HG03442 (cell line): ENCODE measurements around the gene CBFA2T3.
"Not testable (repeated sequence)": the region's sequence is repeated elsewhere in the genome, so short reads cannot be mapped to it uniquely, and the experiment has no call there.

ENCODE experiments used
- ATAC-seq: cut with Tn5 transposase; IDR thresholded peaks from one replicate; pipeline ENCODE4 v1.9.1; 2021; ENCODE audit warnings: mild to moderate bottlenecking, moderate library complexity; ENCODE audit not compliant: unreplicated experiment

CBFA2T3 gene

GRCh38 chr16:88925540-88925887 lies 51.5 kb downstream of the CBFA2T3 start:
- ATAC-seq, result no peak

GRCh38 chr16:88924834-88925539 lies 52.0 kb downstream of the CBFA2T3 start:
- no peak for ATAC-seq

DNA sequence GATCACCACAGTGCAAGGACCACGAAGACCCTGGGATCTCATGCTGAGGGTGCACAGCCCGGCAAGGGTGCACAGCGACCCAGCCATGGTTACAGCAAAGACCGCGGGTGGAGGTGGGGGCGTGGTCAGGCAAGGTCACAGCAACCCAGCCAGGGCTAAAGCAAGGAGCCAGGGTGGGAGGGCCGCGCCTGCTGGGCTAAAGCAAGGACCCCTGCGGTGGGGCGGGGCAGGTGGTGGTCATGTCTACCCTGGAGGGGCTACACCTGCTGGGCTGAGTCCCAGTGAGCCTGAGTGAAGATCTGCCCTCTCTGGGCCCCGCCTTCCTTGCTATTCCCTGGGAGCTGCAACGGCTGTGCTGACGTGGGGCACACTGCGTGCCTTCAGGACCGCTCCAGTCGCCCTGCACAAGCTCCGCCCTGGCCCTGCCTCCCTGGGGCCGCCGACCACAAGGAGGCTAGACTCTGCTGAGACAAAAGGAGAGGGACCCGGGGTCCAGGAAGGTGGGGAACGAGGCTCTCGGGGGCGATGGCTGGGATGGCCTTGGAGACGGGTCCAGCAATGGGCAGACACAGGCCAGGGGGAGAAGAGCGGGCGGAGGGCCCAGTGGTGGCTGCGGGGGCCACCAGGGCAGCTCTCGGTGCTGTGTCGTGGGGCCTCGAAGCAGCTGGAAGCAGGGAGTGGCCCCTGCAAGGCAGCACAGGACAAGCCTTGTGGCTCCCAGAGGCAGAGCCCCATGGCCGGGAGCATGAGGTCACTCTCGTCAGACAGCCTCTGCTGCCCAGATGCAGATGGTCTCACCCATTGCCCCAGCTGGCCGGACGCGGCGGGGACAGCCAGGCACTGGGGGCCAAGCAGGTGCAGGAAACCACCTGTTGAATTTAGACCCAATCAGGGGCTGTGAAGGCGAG lies 52.8 kb downstream of the CBFA2T3 start:
- no peak for ATAC-seq

DNA sequence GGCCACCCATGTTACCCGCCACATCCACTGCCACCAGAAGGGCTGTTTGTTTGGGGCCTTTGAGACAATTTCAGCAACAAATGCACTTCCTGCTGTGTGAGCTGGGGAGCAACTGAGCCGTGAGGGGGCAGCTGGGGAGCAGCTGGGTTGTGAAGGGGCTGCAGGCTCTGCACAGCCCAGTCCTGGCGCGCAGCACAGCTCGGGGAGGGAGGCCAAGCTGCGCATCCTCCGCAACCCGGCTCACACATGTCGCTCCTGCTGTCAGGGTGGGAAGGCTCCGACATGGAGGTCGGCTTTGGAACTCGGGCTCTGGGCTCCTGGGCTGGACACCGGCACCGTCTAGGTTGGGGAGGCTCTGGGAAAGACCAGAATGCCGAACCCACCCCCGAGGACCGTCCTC lies 53.6 kb downstream of the CBFA2T3 start:
- no peak for ATAC-seq

GRCh38 chr16:88922826-88923410 lies 54.1 kb downstream of the CBFA2T3 start:
- ATAC-seq, result no peak

GRCh38 chr16:88922114-88922825 lies 54.7 kb downstream of the CBFA2T3 start:
- no peak for ATAC-seq

- no peak for ATAC-seq
These were observed 55.4 kb downstream of the CBFA2T3 start for GRCh38 chr16:88921591-88921990.

DNA sequence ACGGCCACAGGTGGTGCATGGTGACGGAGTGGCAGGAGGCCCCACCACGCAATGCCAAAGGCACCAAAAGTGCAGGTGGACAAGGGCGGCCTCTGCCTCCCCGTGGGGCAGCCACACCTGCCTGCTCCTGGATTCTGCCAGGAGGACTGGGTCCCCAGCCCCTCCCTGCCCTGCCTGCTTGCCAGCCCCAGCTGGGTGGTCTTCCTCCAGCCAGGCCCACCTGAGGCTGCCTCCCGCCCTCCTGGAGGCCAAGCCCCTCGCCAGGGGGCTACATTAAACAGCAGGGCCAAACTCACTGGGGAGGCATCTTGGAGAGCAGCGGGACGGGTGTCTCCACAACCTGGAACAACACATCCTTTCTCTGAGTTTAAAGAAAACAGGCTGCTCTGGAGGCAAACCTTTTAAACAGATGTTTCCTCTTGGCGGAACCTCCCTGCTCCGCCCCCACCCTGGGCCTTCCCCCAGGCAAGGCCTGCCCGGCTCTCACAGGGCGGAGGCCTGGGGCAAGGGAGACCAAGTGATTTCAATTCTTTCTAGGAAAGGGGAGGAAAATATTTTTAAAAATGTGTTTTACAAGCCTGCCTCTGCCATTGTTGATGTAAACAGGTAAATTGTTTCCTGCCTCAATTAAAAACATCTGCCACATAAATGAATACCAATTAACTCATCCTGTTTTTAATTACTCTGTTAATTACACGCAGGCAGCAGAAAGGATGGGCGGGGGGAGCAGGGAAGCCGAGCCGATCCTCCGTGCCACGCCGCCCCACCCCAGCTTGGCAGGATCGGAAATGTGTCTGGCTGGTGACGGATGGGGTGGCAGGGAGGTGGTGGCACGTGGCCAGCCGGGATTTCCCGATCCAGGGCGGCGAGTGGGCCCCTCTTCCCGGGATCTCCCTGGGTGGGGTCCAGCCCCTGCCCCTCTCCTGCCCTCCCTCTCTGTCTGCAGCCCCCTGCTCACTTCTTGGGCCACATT lies 56.1 kb downstream of the CBFA2T3 start:
- no peak for ATAC-seq

GRCh38 chr16:88919936-88920335 lies 57.1 kb downstream of the CBFA2T3 start:
- ATAC-seq, result no peak

- ATAC-seq, result not testable (repeated sequence)
These were observed 58.1 kb downstream of the CBFA2T3 start for GRCh38 chr16:88918896-88919295.

DNA sequence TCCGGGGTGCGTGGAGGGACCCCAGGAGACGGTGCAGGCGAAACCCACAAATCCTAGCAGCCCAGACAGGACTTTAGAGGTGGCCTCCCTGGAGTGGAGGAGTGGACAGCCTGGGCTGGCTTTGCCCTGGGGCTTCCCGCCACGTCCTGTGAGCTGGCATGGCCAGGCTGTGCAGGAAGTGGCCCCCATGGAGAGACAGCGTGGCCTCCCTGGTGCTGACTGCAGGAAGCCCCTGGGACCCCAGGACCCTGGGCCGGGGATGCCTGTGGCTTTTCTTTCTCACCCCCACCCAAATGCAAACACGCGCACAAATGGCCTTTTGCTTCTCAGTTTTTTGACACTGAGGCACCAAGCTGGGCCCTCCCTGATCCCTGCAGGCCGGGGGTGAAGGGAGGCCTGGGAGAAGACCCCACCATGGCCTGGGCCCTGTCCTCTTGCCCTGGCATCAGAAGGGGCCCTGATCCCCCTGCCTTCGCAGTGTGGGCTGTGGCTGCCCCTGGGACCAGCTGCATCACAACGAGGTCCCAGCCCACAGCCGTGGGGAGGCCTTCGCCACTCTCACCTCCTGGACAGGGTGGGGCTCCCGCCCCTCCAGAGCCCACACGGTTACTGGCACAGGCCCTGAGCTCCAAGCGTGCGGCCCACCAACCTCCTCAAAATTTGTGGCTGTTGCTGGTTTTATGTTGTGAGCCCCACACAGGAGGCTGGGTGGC lies 58.9 kb downstream of the CBFA2T3 start:
- no peak for ATAC-seq

- no peak for ATAC-seq
These were observed 59.7 kb downstream of the CBFA2T3 start for GRCh38 chr16:88917146-88917914.

GRCh38 chr16:88915639-88916327 lies 61.2 kb downstream of the CBFA2T3 start:
- ATAC-seq, result no peak

DNA sequence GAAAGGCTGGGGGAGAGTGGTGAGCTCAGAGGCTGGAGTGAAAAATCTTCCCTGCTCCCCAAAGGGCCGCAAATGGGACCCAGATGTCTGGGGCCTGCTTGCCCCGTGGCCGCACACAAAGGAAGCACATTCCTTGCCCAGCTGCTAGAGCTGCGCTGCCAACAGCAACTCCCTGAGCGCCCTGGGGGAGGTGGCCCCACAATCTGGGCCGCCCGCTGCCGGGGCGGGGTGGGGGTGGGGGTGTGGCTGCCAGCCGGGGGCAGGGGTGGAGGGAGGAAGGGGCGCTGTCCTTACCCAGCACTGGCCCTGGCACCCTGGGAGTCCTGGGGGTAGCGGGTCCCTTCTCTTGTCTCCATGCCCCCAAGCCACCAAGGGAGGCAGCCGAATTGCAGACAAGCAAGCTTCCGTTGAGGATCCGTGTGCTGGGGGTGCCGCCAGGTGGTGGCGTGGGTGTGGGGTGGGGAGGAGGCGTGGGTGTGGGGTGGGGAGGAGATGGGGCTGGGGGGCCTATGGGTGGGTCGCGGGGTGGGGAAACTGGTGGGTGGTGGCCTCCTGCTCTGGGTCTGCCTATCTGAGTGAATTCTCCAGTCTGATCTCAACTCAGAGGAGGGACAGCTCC lies 62.1 kb downstream of the CBFA2T3 start:
- ATAC-seq, result no peak

GRCh38 chr16:88913870-88914269 lies 63.1 kb downstream of the CBFA2T3 start:
- no peak for ATAC-seq

- ATAC-seq, result no peak
These were observed 63.9 kb downstream of the CBFA2T3 start for GRCh38 chr16:88913001-88913612.

DNA sequence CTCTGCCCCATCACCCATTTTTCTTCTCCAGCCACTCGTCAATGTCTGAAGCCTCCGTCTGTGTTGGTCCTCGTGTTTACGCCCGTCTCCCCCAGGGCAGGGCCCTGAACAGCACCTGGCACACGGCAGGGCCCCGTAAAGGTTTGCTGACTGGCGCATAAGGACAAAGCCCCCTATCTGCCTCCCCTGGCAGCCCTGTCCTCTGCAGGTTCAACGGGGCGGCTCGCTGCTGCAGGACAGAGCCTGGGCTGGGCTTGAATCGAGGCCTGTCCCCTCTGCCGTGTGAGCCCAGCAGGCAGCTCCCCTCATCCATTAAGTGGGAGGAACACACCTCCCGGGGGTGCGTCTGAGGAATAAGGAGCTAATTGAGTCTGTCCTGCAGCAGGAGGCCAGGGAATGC lies 64.5 kb downstream of the CBFA2T3 start:
- ATAC-seq, result no peak
